Colonic mucosa (tissue), 4 donors: Measurements from ENCODE around the gene GABBR1. TPM values are rescaled to one million over a fixed set of nuclear protein-coding genes. Genes with fewer than 3 reads are reported as not detected.

Experiments used
- DNase-seq: peaks from one replicate; pipeline ENCODE4 v3.0.0-alpha.2; 2020
- H3K27ac ChIP-seq: fragments of 200-600 bp; one replicate; pipeline ENCODE4 v1.8.0; 2021
- H3K27me3 ChIP-seq: fragments of 200-600 bp; one replicate; pipeline ENCODE4 v1.8.0; 2021
- H3K36me3 ChIP-seq: fragments of 200-600 bp; one replicate; pipeline ENCODE4 v1.8.0; 2021
- H3K4me1 ChIP-seq: fragments of 200-600 bp; one replicate; pipeline ENCODE4 v1.8.0; 2021; ENCODE audit warnings: mild to moderate bottlenecking
- H3K4me3 ChIP-seq: fragments of 200-600 bp; one replicate; pipeline ENCODE4 v1.8.0; 2021
- H3K9ac ChIP-seq, 2 donors: one replicate each; pipeline ENCODE4 v1.7.0; 2013; ENCODE audit warnings: control low read depth in 2 of 2, low read depth in 2 of 2, low read length in 2 of 2
- H3K9me3 ChIP-seq: fragments of 200-600 bp; one replicate; pipeline ENCODE4 v1.8.0; 2021
- CTCF ChIP-seq: fragments of 200-600 bp; IDR thresholded peaks from one replicate; pipeline ENCODE4 v1.8.0; 2022; ENCODE audit warnings: antibody characterized with exemption, mild to moderate bottlenecking
- intact Hi-C: fragments of 100-400 bp; cut with DNase I; formaldehyde crosslinking; loops from one replicate; pipeline ENCODE4 v1.14.1; 2022
- total RNA-seq, 2 donors: library from RNA; stranded (reverse); fragmentation: NEBNext Ultra II Directional in 1 of 2; extraction: Animal tissue kit (Norgen Biotek cat#: 25700) in 1 of 2; gene quantifications; one replicate each; pipeline ENCODE4 v1.2.1, GENCODE V29; 2021
- donor health status: healthy.
- donor health status: DM: no; HTN: no; CAD: no.
- donor health status: DM: no; HTN: no; CAD: no.

Gene GABBR1
- total RNA-seq, 2 donors from 2014 or later, result 15.5 to 18.6 TPM

- no peak for DNase-seq
- H3K4me3 ChIP-seq, result no peak overlapping the region
- intact Hi-C loops, result no loop called here
- no peak for TF ChIP-seq CTCF
- H3K4me1 ChIP-seq, result peaks cover 6% of the 10 kb centered on the region
- no peak overlapping the region for H3K9ac ChIP-seq
- no peak overlapping the region for H3K27ac ChIP-seq
- no peaks in the 10 kb centered on the region for H3K9me3 ChIP-seq
- H3K36me3 ChIP-seq, result no peaks in the 10 kb centered on the region
- no peaks in the 10 kb centered on the region for H3K27me3 ChIP-seq
These were observed 8.4 kb downstream of the GABBR1 start for GRCh38 chr6:29624520-29624961.

GRCh38 chr6:29620630-29621029 lies 12.4 kb downstream of the GABBR1 start:
- Histone ChIP-seq H3K9ac (no peak overlapping the region), H3K27ac (no peak overlapping the region), H3K36me3 (no peaks in the 10 kb centered on the region), H3K9me3 (no peaks in the 10 kb centered on the region), H3K4me3 (no peak overlapping the region), H3K27me3 (no peaks in the 10 kb centered on the region), H3K4me1 (no peaks in the 10 kb centered on the region)
- intact Hi-C loops, result no loop called here
- DNase-seq, result no peak
- TF ChIP-seq CTCF, result no peak

- Histone ChIP-seq H3K27me3 (no peaks in the 10 kb centered on the region), H3K9me3 (no peaks in the 10 kb centered on the region), H3K4me1 (no peaks in the 10 kb centered on the region), H3K27ac (no peak overlapping the region), H3K36me3 (no peaks in the 10 kb centered on the region), H3K9ac (no peak overlapping the region), H3K4me3 (no peak overlapping the region)
- no peak for TF ChIP-seq CTCF
- no peak for DNase-seq
- intact Hi-C loops, result no loop called here
These were observed 13.3 kb downstream of the GABBR1 start for GRCh38 chr6:29619578-29620160.

- Histone ChIP-seq H3K27me3 (no peaks in the 10 kb centered on the region), H3K27ac (no peak overlapping the region), H3K4me3 (no peak overlapping the region), H3K9me3 (no peaks in the 10 kb centered on the region), H3K4me1 (no peaks in the 10 kb centered on the region), H3K9ac (no peak overlapping the region), H3K36me3 (no peaks in the 10 kb centered on the region)
- no peak for DNase-seq
- TF ChIP-seq CTCF, result no peak
- intact Hi-C loops, result no loop called here
These were observed 15.0 kb downstream of the GABBR1 start for GRCh38 chr6:29617782-29618554.

- intact Hi-C loops, result no loop called here
- Histone ChIP-seq H3K4me1 (no peaks in the 10 kb centered on the region), H3K27ac (no peak overlapping the region), H3K9ac (no peak overlapping the region), H3K4me3 (no peak overlapping the region), H3K9me3 (no peaks in the 10 kb centered on the region), H3K27me3 (no peaks in the 10 kb centered on the region), H3K36me3 (no peaks in the 10 kb centered on the region)
- TF ChIP-seq CTCF, result no peak
- DNase-seq, result no peak
These were observed 21.6 kb downstream of the GABBR1 start for GRCh38 chr6:29611426-29611825.
